HG03558 (cell line): Measurements from ENCODE around the gene EEF2.

Experiments used
- ATAC-seq: cut with Tn5 transposase; IDR thresholded peaks from one replicate; pipeline ENCODE4 v1.9.1; 2021; ENCODE audit warnings: moderate number of reproducible peaks; ENCODE audit not compliant: unreplicated experiment; ENCODE audit errors: extremely low read depth

EEF2 gene

DNA sequence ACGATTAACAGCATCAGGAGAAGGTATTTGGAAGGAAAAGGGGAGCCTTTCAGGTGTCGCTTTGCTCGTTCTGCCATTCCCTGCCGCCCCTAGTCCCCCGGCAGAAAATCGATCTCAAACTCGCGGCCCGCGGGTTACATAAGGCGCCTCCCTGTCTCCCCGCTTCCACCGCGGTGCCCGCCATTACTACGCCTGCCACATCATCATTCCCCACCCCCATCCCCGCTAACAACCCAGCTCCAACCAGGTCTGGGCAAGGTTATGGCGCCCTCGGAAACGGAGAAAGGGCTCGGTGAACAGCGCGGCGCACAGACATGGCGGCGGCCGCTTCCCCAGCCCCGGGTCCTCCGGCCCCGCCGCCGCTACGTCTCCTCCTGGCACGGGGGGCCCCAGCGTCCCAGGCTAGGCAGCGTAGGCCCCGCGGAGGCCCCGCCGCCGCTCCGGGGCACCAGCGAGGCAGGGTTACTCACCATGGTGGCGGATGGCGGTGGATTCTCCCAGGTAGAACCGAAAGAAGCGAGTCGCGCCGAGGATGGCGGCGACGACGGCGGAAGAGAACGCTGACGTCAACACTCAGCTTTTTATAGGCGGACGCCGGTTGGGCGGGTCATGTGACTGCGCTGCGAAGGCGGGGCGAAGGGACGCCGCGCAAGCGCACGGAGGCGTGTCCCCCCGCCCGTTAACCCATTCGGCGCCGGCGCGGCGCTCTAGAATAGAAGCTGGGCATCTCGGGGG lies at the start of gene EEF2:
Gene EEF2, minus strand, starts transcription at position 556 of the 735 bp plus-strand sequence. Its CDS starts 83 bp downstream, at position 473.
- ATAC-seq, result no peak

DNA sequence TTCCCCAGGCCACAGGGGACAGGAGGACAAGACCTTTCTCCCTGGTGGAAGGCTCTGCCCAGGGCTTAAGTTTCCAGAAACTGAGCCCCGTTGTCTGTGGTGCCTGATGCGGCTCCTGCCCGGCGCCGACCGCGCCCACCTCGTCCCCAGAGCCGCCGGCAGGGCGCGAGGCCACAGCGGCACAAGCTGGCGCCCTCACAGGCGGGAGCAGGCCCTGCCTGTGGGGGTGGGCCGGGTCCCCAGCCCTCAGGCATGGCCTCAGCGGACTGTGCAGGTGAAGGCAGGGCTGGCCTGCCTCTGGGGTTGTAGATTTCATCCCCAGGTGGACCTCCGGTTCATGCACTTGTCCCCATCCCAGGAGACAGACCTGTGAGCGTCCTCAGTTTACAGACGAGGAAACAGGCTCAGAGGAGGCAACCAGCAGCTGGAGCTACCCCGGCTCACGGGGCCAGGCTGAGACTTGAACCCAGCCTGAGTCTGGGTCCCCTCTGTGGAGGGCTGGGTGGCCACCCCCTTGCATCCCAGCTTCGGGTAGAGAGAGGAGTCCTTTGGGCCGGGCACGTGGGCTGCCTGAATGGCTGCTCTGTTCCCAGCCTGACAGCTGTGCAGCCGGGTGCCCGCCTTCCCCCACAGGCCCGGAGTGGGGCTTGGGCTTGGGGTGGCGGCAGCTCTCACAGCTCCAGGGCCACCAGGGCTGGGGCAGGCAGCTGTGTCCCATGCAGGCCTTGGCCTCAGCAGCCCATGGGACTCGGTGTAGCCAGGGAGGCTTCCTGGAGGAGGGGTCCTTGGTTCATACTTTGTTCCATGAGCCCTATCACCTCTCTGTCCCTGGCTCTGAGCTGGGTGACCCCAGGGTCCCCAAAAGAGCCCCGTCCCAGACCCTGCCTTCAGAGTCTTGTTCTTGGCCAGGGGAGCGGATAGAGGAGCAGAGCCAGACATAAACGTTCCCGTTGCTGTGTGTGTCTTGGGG lies 49.1 kb upstream of the EEF2 start:
- no peak for ATAC-seq

DNA sequence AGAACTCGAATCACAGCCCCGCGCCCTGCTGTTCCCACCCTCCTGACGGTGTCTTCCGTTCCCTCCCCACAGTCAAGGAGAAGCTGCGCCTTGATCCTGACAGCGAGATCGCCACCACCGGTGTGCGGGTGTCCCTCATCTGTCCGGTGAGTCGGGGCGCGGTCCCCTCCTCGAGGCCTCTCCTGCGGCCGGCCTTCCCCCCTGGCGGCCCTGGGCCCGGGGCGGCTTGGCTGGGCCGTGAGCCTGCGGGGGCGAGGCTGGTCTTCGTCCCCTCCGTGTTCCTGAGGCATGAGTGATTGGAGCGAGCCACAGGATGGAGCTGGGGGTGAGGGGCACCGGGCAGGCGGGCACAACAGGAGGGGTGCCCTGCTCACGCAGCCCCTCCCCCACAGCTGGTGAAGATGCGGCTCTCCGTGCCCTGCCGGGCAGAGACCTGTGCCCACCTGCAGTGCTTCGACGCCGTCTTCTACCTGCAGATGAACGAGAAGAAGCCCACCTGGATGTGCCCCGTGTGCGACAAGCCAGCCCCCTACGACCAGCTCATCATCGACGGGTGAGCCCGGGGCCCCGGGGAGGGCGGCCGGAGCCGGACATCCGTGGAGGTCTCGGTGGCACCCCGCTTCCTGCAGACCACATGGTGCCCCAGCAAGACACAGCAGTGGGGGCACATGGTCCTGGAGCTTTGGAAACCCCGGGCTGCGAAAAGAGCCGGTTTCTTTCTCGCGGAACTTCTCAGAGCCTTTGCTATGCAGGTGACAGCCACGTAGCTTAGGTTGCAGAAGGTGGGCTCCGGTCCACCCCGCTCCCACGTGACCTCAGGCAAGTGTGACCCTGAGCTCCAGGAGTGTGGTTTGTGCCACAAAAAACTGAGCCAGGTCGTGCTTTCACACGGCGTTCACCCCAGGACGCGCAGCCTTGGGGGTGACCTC lies 48.0 kb upstream of the EEF2 start:
- ATAC-seq, result no peak

DNA sequence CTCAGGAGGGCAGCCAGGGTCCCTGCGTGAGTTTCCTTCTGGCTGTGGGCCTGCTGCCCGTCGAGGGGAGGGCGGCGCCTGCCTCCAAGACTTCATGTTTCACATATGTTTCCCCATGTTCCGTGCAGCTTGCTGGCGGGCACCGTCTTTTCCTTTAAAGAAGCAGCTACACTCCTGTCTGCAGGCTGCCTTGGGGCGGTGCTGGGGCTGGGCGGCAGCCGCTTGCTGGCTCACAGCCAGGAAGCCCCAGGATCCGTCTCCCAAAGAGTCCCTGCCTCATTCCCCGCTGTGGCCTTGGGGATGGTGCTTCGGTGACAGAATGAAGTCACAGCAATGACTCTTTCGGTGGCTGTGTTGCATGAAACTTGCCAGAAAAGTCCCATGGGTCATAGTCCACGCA lies 47.2 kb upstream of the EEF2 start:
- ATAC-seq, result no peak

DNA sequence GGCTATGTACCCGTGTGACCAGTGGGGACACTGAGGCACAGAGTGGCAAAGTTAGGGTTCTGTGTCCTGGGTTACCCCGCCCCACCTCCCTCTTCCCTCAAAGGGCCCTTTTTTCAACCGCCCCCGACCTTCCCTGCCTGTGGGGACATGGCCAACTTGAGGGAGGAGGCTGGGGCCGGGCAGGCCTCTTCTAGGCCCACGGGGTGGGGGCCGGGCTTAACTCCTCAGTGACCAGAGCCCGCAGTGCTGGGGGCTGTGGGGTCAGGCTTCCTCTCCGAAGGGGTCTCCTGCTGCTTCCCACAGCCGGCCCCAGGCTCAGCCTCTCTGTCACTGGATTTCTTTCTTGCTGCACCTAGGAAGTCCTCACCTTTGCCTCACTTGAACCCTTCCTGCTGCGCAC lies 46.2 kb upstream of the EEF2 start:
- no peak for ATAC-seq

DNA sequence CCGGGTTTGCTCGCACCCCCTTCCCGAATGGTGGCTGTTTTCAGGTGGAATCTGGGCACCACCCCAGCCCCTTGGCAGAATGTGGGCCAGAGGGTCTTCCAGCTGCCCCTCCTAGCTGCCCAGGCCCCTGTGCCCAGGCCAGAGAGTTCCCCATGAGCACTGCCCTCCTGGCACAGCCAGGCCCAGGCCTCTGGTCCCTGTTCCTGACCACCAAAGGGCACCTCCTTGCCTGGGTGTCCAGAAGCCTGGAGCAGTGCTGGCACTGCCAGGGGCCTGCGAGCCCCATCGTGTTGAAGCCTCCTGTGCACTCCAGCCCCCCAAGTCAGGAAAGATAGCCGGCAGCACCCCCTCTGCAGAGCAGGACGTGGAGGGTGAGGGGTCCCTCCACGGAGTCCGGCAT lies 45.7 kb upstream of the EEF2 start:
- ATAC-seq, result no peak

DNA sequence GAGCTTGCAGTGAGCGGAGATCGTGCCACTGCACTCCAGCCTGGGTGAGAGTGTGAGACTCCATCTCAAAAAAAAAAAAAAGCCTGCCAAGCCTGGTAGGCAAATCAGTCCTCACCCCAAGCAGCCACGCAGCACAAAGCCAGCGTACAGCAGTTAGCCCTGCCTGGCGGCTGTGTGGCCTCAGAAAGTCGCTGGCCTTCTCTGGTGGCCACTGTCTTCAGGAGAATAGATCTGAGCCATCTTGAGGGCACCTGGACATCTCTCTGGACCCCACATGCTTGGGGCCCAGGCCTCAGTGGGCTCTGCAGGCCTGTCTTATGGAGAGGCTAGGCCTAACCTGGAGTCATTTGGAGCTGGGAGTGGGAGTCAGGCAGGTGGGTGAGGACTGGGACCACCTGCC lies 45.3 kb upstream of the EEF2 start:
- ATAC-seq, result no peak

DNA sequence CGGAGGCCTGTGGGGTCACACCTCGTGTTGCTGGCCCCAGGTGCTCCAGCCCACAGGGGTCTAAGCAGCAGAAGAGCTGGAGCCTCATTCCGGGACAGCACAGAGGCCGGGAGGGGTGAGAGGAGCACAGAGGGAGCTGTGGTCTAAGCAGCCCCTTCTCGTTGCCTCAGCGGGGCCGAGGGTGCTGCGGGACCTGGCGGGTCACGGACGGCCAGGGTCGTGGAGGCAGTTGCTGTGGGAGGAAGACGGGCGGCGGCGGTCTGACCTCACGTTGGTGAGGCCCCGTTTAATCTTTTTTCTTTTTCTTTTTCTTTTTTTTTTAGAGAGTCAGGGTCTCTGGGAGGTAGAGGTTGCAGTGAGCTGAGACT lies 44.0 kb upstream of the EEF2 start:
- ATAC-seq, result no peak

DNA sequence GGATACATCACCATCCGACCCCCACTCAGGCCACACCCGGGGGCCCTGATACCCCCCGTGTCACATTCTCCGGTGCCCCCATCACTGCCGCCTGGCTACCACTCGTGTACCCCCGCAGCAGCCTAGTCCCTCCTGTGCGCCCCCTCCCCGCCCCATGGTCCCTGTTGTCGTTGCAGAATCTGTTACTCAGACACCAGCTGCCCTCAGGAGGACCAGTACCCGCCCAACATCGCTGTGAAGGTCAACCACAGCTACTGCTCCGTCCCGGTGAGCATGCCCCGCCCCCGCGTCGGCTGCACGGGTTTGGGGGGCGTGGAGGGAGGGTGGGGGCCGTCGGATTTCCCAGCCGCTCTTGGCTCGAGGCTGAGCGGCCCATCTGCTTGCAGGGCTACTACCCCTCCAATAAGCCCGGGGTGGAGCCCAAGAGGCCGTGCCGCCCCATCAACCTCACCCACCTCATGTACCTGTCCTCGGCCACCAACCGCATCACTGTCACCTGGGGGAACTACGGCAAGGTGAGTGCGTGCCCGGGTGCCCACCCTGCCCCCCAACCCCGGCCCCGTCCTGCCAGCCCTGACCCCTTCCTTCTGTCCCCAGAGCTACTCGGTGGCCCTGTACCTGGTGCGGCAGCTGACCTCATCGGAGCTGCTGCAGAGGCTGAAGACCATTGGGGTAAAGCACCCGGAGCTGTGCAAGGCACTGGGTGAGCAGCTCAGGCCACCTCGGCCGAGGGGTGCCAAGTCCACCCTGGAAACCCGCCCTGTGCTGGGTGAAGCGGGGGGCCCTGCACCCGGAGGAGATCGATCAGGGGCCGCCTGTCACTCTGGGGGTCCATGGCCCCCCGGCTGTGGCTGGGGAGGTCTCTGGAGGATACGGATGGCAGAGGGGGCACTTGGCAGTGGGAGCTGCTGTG lies 43.3 kb upstream of the EEF2 start:
- ATAC-seq, result no peak

DNA sequence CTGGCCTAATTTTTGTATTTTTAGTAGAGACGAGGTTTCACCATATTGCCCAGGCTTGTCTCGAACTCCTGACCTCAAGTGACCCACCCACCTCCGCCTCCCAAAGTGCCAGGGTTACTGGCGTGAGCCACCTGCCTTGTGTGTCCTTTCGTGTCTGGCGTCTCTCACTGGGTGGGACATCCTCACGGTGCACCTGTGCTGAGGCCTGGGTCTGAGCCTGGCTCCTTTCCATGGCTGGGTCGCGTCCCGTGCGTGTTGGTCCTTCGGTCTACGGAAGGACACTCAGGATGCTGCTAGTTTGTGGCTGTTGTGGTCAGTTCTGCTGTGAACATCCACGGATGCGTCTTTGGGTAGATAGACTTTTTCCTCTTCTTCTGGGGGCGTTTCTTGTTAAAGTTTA lies 41.9 kb upstream of the EEF2 start:
- ATAC-seq, result no peak

DNA sequence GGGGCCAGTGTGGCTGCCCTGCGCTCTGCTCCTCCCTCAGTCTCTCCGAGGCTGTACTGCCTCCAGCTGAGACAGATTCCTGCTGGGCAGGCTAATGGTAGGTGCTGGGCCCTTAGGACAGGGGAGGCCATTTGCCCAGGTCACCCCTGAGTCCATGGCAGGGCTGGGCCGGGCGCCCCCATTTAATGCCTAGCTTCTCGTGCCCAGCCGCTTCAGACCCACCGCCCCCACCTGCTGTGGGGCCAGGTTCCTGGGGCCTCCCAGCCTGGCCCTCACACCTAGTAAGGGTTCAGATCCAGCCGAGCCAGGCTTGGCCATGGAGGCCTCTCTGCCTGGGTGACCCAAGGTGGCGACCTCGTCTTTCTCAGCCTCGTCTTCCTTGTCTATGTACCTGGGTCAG lies 40.1 kb upstream of the EEF2 start:
- no peak for ATAC-seq

DNA sequence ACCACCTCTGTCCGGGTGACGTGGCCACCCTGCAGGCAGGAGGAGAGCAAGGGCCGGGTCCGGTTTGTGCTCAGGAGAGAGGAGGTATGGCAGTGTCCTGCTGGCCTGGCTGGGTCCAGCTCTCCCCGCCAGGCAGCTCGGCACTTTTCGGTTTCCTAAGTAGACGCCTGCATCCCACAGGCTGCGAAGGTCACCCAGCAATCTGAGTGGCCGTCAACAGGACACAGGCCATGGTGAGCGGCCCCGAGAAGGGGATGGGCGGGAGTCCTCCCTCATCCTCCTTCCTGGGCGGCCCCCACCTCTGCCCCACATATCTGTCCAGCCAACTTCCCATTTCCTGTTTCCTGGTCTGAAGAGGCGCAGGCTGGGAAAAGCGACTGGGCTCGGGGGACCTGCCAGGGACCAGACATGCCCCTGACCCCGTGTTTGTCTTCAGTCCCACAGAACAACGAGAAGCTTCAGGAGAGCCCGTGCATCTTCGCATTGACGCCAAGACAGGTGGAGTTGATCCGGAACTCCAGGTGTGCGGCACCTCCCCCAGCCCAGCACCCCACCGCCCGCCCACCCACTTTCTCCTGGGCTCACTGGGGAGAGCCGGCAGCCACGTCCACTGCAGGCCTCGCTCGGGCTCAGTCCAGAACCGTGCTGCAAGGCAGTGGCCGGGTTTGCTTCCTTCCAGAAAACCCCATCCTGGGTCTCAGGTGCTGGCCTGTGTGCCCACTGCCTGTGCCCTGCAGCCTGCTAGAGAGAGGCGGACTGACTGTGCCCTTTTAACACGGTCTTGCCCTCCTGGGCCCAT lies 38.5 kb upstream of the EEF2 start:
- no peak for ATAC-seq

DNA sequence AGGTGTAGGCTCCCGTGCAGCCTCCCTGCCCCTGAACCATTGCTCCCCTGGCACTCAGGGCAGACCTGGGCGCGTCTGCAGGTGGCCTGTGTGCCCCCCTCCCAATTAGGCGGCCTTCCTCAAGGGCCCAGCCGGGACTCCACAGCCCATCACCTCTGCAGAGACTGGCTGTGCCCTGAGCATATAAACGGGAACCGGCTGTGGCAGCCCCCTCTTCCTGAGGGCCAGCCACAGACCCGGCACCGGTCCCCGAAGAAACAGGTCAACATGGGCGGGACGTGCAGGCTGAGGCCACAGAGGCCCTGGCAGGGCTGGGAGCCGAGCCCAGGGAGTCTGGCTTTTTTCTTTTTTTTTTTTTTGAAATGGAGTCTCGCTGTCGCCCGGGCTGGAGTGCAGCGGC lies 34.3 kb upstream of the EEF2 start:
- no peak for ATAC-seq

DNA sequence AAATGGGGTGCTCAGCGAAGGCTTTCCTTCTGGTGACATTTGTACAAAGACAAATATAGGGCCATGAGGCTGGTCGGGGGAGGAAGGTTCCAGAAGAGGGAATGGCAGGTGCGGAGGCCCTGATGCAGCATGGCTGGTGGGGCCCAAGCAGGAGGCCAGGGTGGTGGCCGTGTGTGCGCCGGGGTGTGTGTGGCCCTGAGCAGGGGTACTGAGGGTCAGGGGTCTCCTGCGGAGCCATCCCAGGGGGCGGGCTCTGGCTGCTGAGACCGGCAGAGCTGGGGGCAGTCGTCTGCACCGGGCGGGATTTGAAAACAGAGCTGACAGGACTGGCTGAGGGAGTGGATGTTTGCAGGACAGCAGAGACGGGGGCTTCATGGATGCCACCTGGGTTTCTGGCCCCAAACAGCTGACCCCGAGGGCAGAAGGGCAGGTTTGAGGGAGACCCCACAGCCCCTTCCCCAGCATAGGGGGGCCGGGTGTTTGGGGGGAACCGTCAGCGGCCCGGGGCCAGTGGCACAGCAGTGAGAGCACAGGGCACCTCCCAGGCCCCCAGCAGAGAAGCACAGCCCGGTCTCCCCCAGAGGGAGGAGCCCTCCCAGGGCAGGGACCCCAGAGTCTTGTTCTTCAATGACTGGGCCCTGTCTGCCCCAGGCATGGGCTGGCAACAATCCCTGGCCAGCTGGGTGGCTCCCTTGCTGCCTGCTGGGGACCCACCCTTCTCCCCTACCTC lies 33.7 kb upstream of the EEF2 start:
- ATAC-seq, result no peak

DNA sequence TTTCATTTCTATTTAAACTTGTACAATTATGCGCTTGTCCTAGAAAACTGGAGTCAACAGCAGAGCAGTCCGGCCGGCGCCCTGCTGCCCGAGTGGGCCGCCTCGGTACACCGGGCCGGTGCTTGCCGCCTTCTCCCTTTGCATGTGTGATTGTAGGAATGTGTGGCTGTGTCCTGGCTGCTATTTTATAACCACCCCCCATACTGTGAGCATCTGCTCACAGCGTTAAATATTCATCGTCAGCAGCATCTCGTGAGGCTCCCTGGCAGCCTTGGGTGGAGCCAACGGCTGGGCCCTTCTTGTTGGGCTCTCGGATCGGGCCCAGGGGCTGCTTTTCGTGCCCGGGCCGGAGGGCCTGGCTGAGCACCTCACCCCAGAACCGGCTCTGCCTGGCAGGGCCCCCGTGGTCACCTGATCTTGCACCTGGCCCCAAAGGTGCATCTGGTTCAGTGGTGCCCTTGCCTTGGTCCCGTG lies 32.9 kb upstream of the EEF2 start:
- ATAC-seq, result no peak

DNA sequence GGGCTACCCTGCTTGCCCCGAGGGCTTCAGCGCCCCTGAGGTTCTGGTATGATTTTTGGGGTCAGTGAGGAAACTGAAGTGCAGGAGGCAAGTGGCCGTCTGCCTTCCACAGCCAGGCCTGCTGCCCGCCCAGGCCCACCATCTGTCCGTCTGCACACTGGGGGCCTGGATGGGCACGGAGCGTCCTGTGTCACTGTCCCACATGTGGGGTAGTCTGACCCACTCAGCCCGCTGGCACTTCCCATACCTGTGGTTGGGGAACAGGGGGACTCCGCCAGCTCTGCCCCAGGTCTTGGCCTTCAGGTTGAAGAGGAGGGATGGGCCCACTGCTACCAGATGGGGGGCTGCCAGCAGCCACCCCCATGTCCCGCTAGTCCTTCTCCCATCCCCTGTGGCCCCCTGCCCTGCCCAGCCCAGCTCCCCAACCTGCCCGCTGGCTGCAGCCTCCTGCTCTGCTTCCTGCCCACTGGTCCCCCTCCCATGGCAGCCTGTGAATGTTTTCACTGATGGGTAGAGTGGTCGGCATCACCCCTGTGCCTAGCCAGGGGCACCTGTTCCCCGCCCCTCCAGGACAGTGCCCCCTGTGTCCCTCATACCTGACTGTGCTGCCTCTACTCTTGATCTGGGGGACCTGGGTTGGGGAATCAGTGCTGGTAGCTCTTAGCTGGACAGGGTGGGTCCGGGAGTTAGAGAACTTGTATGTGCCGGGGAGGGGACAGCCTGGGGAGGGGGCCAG lies 31.8 kb upstream of the EEF2 start:
- no peak for ATAC-seq

DNA sequence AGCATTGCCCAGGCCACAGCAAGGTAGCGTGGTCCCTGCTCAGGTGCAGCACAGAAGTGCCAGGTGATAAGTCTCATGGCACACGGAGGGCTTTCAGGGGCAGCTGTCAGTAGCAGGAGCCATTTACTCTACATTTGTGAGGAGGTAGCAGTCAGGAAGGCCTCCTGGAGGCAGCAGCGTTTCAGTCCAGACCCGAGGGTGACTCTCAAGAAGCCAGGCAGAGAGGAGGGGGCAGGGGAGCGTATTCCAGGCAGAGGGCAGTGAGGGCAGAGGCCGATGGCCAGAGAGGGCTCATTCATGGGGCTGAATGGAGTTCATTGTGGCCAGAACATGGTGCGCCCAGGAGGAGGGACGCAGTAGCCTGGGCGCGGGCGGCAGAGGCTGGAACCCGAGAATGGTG lies 31.2 kb upstream of the EEF2 start:
- no peak for ATAC-seq
